Middle frontal gyrus (tissue), 1 donor: ENCODE measurements around the gene TXNDC2.
"Not testable (repeated sequence)": the region's sequence is repeated elsewhere in the genome, so short reads cannot be mapped to it uniquely, and the experiment has no call there.

Source experiments
- DNase-seq: peaks from one replicate; pipeline ENCODE4 v3.0.0-alpha.2; 2015; ENCODE audit warnings: low spot score; ENCODE audit errors: extremely low spot score

The TXNDC2 gene

GRCh38 chr18:9884090-9884489 is 1.7 kb upstream of the TXNDC2 start:
- DNase-seq = no peak

GRCh38 chr18:9884532-9885140 is 1.1 kb upstream of the TXNDC2 start:
- DNase-seq = no peak

GRCh38 chr18:9886005-9886348 is 204 bp downstream of the TXNDC2 start:
- no peak for DNase-seq

GRCh38 chr18:9887992-9888391 is 2.2 kb downstream of the TXNDC2 start:
- no peak for DNase-seq

GRCh38 chr18:9890196-9890595 is 4.4 kb downstream of the TXNDC2 start:
- no peak for DNase-seq

- no peak for DNase-seq
These were observed 5.2 kb downstream of the TXNDC2 start for GRCh38 chr18:9890957-9891356.

GRCh38 chr18:9891515-9891914 is 5.7 kb downstream of the TXNDC2 start:
- not testable (repeated sequence) for DNase-seq

- DNase-seq = no peak
These were observed 8.8 kb downstream of the TXNDC2 start for GRCh38 chr18:9894454-9895068.

GRCh38 chr18:9897129-9897528 is 11.4 kb downstream of the TXNDC2 start:
- DNase-seq = no peak

GRCh38 chr18:9897787-9898291 is 12.1 kb downstream of the TXNDC2 start:
- DNase-seq = not testable (repeated sequence)

- no peak for DNase-seq
These were observed 13.2 kb downstream of the TXNDC2 start for GRCh38 chr18:9898792-9899549.

- DNase-seq = not testable (repeated sequence)
These were observed 13.8 kb downstream of the TXNDC2 start for GRCh38 chr18:9899550-9899930.

- DNase-seq = no peak
These were observed 14.9 kb downstream of the TXNDC2 start for GRCh38 chr18:9900699-9901098.

GRCh38 chr18:9901377-9901776 is 15.6 kb downstream of the TXNDC2 start:
- DNase-seq = no peak

- not testable (repeated sequence) for DNase-seq
These were observed 16.5 kb downstream of the TXNDC2 start for GRCh38 chr18:9902264-9902663.

- no peak for DNase-seq
These were observed 17.1 kb downstream of the TXNDC2 start for GRCh38 chr18:9902832-9903231.

GRCh38 chr18:9905401-9905922 is 19.7 kb downstream of the TXNDC2 start:
- no peak for DNase-seq

GRCh38 chr18:9906481-9906880 is 20.7 kb downstream of the TXNDC2 start:
- no peak for DNase-seq

GRCh38 chr18:9907867-9908266 is 22.1 kb downstream of the TXNDC2 start:
- no peak for DNase-seq

- DNase-seq = no peak
These were observed 24.3 kb downstream of the TXNDC2 start for GRCh38 chr18:9910071-9910470.

- no peak for DNase-seq
These were observed 24.9 kb downstream of the TXNDC2 start for GRCh38 chr18:9910661-9911060.

- no peak for DNase-seq
These were observed 25.5 kb downstream of the TXNDC2 start for GRCh38 chr18:9911226-9911625.
